ENCODE results near the gene L3MBTL4.
A peak's percentile ranks its signal among the peaks of the same experiment; 100 is the strongest.

DNA sequence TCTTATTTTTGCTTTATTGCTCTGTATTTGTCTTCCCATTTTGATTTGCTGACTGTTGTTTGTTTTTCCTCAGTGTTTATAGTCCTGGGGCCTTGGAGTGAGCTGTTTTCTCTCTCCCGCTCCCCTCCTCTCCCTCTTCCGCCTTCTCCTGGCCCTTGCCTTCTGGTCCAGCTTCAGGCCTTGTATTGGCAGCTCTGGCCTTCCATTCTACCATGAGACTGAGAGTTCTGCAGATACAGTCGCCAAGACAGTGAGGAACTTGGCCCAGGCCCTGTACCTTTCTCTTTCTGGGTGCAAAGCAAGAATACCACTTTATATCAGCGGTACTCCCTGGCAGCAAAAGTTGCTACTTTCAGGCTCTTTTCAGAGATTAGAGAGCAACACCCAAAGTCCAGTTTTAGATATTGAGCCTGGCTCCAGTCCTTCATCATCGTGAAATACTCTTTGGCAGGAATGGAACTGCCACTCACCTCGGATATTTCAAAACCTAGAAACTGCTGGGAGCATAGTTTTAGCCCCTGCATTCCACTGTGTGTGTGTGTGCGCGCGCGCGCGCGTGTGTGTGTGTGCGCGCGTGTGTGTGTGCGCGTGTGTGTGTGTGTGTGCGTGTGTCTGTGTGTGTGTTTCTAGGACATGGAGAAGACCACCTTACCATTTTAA is 17.1 kb upstream of the L3MBTL4 start:
- TF ChIP-seq, protein P1, sequence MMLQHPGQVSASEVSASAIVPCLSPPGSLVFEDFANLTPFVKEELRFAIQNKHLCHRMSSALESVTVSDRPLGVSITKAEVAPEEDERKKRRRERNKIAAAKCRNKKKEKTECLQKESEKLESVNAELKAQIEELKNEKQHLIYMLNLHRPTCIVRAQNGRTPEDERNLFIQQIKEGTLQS (IDR thresholded peaks at IDR 0.05), result no peak
- TF ChIP-seq, protein P2, sequence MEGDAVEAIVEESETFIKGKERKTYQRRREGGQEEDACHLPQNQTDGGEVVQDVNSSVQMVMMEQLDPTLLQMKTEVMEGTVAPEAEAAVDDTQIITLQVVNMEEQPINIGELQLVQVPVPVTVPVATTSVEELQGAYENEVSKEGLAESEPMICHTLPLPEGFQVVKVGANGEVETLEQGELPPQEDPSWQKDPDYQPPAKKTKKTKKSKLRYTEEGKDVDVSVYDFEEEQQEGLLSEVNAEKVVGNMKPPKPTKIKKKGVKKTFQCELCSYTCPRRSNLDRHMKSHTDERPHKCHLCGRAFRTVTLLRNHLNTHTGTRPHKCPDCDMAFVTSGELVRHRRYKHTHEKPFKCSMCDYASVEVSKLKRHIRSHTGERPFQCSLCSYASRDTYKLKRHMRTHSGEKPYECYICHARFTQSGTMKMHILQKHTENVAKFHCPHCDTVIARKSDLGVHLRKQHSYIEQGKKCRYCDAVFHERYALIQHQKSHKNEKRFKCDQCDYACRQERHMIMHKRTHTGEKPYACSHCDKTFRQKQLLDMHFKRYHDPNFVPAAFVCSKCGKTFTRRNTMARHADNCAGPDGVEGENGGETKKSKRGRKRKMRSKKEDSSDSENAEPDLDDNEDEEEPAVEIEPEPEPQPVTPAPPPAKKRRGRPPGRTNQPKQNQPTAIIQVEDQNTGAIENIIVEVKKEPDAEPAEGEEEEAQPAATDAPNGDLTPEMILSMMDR (IDR thresholded peaks at IDR 0.05; ENCODE audit: low read depth, low read length, missing input control), result no peak
- TF ChIP-seq FOXA2 (IDR thresholded peaks at IDR 0.05) (no peak), RAD21 (IDR thresholded peaks at IDR 0.05) (peak; percentile 24 to 28), SP1 (IDR thresholded peaks at IDR 0.05) (peak; percentile 50), REST (IDR thresholded peaks at IDR 0.05) (peak; percentile 5), TAF1 (conservative IDR thresholded peaks at IDR 0.05) (no peak), FOXA1 (IDR thresholded peaks at IDR 0.05) (no peak), GABPA (IDR thresholded peaks at IDR 0.05 in 1 of 2, conservative IDR thresholded peaks at IDR 0.05 in 1 of 2) (no peak), RXRA (IDR thresholded peaks at IDR 0.05) (peak in 1 of 2 donors; percentile 37), YY1 (IDR thresholded peaks at IDR 0.05) (no peak), NR2F2 (IDR thresholded peaks at IDR 0.05) (no peak)
- TF ChIP-seq, protein P3, sequence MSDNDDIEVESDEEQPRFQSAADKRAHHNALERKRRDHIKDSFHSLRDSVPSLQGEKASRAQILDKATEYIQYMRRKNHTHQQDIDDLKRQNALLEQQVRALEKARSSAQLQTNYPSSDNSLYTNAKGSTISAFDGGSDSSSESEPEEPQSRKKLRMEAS (IDR thresholded peaks at IDR 0.05), result no peak
- TF ChIP-seq, protein P4, sequence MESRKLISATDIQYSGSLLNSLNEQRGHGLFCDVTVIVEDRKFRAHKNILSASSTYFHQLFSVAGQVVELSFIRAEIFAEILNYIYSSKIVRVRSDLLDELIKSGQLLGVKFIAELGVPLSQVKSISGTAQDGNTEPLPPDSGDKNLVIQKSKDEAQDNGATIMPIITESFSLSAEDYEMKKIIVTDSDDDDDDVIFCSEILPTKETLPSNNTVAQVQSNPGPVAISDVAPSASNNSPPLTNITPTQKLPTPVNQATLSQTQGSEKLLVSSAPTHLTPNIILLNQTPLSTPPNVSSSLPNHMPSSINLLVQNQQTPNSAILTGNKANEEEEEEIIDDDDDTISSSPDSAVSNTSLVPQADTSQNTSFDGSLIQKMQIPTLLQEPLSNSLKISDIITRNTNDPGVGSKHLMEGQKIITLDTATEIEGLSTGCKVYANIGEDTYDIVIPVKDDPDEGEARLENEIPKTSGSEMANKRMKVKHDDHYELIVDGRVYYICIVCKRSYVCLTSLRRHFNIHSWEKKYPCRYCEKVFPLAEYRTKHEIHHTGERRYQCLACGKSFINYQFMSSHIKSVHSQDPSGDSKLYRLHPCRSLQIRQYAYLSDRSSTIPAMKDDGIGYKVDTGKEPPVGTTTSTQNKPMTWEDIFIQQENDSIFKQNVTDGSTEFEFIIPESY (IDR thresholded peaks at IDR 0.05), result peak; percentile 22

Data from liver (tissue), 3 donors.